Keratinocyte (primary cell): ENCODE results near the gene KIR3DL1. TPM values are rescaled to one million over a fixed set of nuclear protein-coding genes. Genes with fewer than 3 reads are reported as not detected.
"Not testable (repeated sequence)": the region's sequence is repeated elsewhere in the genome, so short reads cannot be mapped to it uniquely, and the experiment has no call there.

Experiments
- DNase-seq: peaks from one replicate; pipeline ENCODE4 v3.0.0-alpha.2; 2011; ENCODE audit warnings: low read depth, missing footprints, low spot score
- FAIRE-seq: peaks from 2 replicates; lab custom pipeline; 2011; peaks lifted over from hg19 to GRCh38; lab: Jason Lieb, UNC
- H2AFZ ChIP-seq: 2 replicates; pipeline ENCODE4 v1.6.0; 2012; ENCODE audit warnings: low read length, control low read depth, inconsistent platforms; ENCODE audit not compliant: control insufficient read depth
- H3K27ac ChIP-seq: 2 replicates; pipeline ENCODE4 v1.5.1; 2011; ENCODE audit warnings: low read length; ENCODE audit not compliant: control insufficient read depth, insufficient read depth
- H3K27me3 ChIP-seq: 3 replicates; pipeline ENCODE4 v1.6.0; 2011; ENCODE audit warnings: low read length; ENCODE audit not compliant: control insufficient read depth, insufficient read depth; ENCODE audit errors: extremely low read depth
- H3K36me3 ChIP-seq, 2 experiments: 2 replicates in 1 of 2; 3 replicates in 1 of 2; pipeline ENCODE4 v1.5.1; 2011; ENCODE audit warnings: low read length in 2 of 2, mild to moderate bottlenecking in 1 of 2; ENCODE audit not compliant: control insufficient read depth in 2 of 2, insufficient read depth in 2 of 2; ENCODE audit errors: extremely low read depth in 1 of 2
- H3K4me1 ChIP-seq: 3 replicates; pipeline ENCODE4 v1.5.1; 2011; ENCODE audit warnings: low read length; ENCODE audit not compliant: control insufficient read depth, insufficient read depth; ENCODE audit errors: extremely low read depth
- H3K4me2 ChIP-seq: 3 replicates; pipeline ENCODE4 v1.6.0; 2011; ENCODE audit warnings: low read depth, low read length; ENCODE audit not compliant: control insufficient read depth, insufficient read depth; ENCODE audit errors: extremely low read depth
- H3K4me3 ChIP-seq, 3 experiments: fragments of 200-600 bp in 1 of 3; sonication (generic) in 1 of 3; 2 replicates in 2 of 3; 3 replicates in 1 of 3; pipeline ENCODE4 v1.5.1; 2011 to 2016; ENCODE audit warnings: low read length in 3 of 3, mild to moderate bottlenecking in 3 of 3, control low read depth in 2 of 3, inconsistent platforms in 1 of 3, low read depth in 1 of 3, mixed read lengths in 1 of 3, mixed run types in 1 of 3, moderate library complexity in 1 of 3; ENCODE audit not compliant: control insufficient read depth in 2 of 3, insufficient read depth in 2 of 3; ENCODE audit errors: extremely low read depth in 1 of 3
- H3K79me2 ChIP-seq: 2 replicates; pipeline ENCODE4 v1.6.0; 2012; ENCODE audit warnings: low read length; ENCODE audit not compliant: control insufficient read depth, insufficient read depth
- H3K9ac ChIP-seq: 3 replicates; pipeline ENCODE4 v1.6.0; 2011; ENCODE audit warnings: low read length; ENCODE audit not compliant: control insufficient read depth, insufficient read depth; ENCODE audit errors: extremely low read depth
- H3K9me1 ChIP-seq: 3 replicates; pipeline ENCODE4 v1.6.0; 2011; ENCODE audit warnings: low read length; ENCODE audit not compliant: control insufficient read depth, insufficient read depth; ENCODE audit errors: extremely low read depth
- H3K9me3 ChIP-seq: 2 replicates; pipeline ENCODE4 v1.5.1; 2012; ENCODE audit warnings: low read depth, low read length; ENCODE audit not compliant: control insufficient read depth
- H4K20me1 ChIP-seq: 3 replicates; pipeline ENCODE4 v1.6.0; 2011; ENCODE audit warnings: low read length; ENCODE audit not compliant: control insufficient read depth, insufficient read depth; ENCODE audit errors: extremely low read depth
- dilution Hi-C: fragments of 300-500 bp; cut with MboI; formaldehyde crosslinking; loops from one replicate; pipeline ENCODE4 v1.7.0; 2020; ENCODE audit warnings: low sequenced_read_pairs; ENCODE audit not compliant: extremely low pct_ligation_motif_present
- polyA plus RNA-seq, 5 experiments: library from polyadenylated mRNA; depleted of rRNA in 3 of 5; stranded (reverse) in 3 of 5; stranded (forward) in 1 of 5; unstranded in 1 of 5; fragments of >200 nt; gene quantifications; 1 replicate in 1 of 5; 2 replicates in 3 of 5; 3 replicates in 1 of 5; pipeline versions ENCODE4 v1.2.1 to v1.2.3, GENCODE V29; 2011 to 2012; ENCODE audit warnings: missing spikeins in 2 of 5, low read depth in 1 of 5, low replicate concordance in 1 of 5

KIR3DL1 gene
- polyA plus RNA-seq, 1 donor (not counting 4 experiments of a cell fraction or from before 2014, with no cell fraction given): not detected

DNA sequence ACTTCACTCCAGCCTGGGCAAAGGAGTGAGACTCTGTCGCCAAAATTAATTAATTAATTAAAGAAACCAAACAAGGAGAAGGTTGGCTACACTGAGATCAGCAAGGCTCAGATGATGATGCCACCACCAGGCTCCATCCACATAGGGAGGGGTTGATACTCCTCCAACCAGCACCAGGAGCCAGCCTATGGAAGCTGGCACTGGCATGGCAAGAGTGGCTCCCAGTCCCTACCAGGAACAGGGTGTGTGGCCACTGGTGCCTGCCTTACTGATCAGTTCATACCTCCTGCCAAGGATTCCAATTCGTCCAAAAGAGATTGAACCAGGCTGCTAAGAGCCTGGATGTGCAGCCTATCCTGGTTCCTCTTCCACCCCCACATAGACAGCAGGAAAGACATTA, 43.6 kb upstream of the KIR3DL1 start:
- H2AFZ ChIP-seq, H3K4me1 ChIP-seq, H3K36me3 ChIP-seq, H3K9me1 ChIP-seq, dilution Hi-C loops, H4K20me1 ChIP-seq, H3K4me2 ChIP-seq, DNase-seq, H3K27me3 ChIP-seq, H3K79me2 ChIP-seq, H3K9me3 ChIP-seq, H3K9ac ChIP-seq, FAIRE-seq, H3K27ac ChIP-seq, H3K4me3 ChIP-seq: not testable (repeated sequence)

DNA sequence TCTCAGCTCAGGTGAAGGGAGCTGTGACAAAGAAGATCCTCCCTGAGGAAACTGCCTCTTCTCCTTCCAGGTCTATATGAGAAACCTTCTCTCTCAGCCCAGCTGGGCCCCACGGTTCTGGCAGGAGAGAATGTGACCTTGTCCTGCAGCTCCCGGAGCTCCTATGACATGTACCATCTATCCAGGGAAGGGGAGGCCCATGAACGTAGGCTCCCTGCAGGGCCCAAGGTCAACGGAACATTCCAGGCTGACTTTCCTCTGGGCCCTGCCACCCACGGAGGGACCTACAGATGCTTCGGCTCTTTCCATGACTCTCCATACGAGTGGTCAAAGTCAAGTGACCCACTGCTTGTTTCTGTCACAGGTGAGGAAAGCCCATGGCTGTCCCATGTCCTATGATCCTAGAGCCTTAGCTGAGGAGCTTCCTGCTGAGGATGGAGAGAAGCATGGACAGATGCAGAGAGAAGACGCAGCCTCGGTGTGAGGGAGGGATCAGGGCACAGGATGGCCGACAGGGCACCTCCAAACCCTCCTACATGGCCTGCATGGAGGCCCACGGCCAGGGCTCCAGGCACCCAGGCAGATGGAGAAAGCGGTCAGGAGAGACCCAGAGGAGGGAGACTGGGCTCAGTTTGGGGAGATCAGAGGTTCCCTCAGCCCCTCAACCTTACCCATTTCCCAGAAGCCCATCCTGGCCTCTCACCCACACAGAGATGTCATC, 41.0 kb upstream of the KIR3DL1 start:
- H3K4me2 ChIP-seq, H3K9me3 ChIP-seq, FAIRE-seq, dilution Hi-C loops, H3K4me1 ChIP-seq, H2AFZ ChIP-seq, H3K27me3 ChIP-seq, H3K9ac ChIP-seq, H3K79me2 ChIP-seq, H3K9me1 ChIP-seq, H3K36me3 ChIP-seq, DNase-seq, H4K20me1 ChIP-seq, H3K27ac ChIP-seq, H3K4me3 ChIP-seq: not testable (repeated sequence)

DNA sequence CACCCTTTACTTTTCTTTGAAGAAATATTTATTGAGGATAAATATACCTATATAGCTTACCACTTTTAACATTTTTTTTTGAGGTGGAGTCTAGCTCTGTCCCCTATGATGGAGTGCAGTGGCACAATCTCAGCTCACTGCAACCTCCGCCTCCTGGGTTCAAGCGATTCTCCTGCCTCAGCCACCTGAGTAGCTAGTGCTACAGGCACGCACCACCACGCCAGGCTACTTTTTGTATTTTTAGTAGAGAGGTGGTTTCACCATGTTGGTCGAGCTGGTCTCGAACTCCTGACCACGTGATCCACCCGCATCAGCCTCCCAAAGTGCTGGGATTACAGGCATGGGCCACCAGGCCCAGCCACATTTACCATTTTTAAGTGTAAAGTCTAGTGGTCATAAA, 40.4 kb upstream of the KIR3DL1 start:
- FAIRE-seq, H3K9me1 ChIP-seq, H3K4me2 ChIP-seq, H3K27ac ChIP-seq, H2AFZ ChIP-seq, H3K36me3 ChIP-seq, H3K4me3 ChIP-seq, H3K9me3 ChIP-seq, H3K27me3 ChIP-seq, H3K9ac ChIP-seq, H4K20me1 ChIP-seq, H3K79me2 ChIP-seq, DNase-seq, dilution Hi-C loops, H3K4me1 ChIP-seq: not testable (repeated sequence)

DNA sequence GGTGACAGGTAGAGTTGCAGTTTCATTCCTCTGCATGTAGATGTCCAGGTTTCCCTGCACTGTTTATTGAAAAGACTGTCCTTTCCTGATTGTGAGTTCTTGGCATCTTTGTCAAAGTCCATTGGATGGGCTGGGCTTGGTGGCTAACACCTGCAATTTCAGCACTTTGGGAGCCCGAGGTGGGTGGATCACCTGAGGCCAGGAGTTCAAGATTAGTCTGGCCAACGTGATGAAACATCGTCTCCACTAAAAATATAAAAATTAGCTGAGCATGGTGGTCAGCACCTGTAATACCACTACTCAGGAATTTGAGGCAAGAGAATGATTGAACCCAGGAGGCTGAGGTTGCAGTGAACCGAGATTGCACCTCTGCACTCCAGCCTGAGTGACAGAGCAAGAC, 38.4 kb upstream of the KIR3DL1 start:
- FAIRE-seq, H3K27me3 ChIP-seq, H3K79me2 ChIP-seq, H3K4me2 ChIP-seq, H3K9me1 ChIP-seq, H3K4me3 ChIP-seq, H3K4me1 ChIP-seq, DNase-seq, H3K27ac ChIP-seq, dilution Hi-C loops, H4K20me1 ChIP-seq, H3K9ac ChIP-seq, H3K9me3 ChIP-seq, H3K36me3 ChIP-seq, H2AFZ ChIP-seq: not testable (repeated sequence)

DNA sequence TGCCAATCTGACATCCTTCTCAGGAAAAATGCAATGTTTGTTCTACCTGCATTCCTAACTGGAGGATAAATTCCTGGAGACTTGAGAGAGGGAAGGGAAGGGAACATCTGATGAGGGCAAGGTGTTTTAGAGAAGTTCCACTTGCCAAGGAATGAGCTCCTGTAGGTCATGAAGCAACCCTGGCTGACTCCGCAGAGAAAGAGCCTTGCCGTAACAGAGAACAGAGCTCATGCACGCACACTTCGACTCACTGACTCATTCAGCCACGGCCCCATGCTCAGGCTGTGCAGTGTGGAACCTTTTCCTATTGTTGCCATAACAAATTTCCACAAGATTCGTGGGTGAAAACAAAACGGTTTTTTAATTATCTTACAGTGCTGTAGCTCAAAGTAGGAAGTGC, 37.4 kb upstream of the KIR3DL1 start:
- H4K20me1 ChIP-seq, H3K4me3 ChIP-seq, FAIRE-seq, H3K4me2 ChIP-seq, H3K27me3 ChIP-seq, DNase-seq, H3K9me1 ChIP-seq, dilution Hi-C loops, H3K36me3 ChIP-seq, H3K9ac ChIP-seq, H3K27ac ChIP-seq, H3K79me2 ChIP-seq, H3K9me3 ChIP-seq, H3K4me1 ChIP-seq, H2AFZ ChIP-seq: not testable (repeated sequence)
